ENCODE measurements around the gene CNTN3.

Gene CNTN3
- 0 reads per million in 4 experiments for total RNA-seq

DNA sequence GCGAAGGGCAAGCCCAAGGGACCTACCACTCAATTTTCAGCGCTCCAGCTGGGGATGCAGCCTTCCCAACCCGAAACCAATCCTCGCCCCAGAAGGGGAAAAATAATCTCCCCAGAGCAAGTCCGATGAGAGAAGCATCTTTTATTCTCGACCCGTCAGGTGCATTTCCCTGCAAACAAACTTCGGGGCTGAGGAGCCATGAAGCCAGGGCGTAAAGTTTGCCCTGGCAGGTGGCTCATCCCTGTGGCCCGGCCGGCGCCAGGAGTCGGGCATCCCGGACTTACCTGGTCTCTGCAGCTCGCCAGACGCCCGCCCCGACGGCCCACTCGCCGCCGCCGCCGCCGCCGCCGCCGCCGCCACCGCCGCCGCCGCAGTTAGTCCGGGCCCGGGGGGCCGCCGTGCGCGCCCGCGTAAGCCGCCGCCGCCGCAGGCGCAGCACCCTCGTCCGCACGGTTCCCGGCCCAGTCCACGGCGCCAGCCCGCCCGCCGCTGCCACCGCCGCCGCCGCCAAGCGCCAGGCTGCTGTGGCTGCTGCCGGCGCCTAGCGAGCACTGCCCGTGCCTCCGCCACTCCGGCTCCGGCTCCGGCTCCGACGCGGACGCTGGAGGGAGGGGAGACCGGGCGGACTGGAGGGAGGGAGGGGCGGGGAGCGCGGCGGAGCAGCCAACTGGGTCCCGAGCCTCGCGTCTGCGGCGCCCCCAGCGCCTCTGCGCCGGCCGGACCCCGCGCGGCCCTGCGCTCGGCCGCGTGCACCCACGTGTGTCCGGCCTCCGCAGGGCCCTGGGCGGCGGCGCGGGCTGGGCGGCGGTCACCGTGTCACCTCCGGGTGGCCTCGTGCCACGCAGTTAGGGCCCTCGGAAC lies at the start of gene CNTN3:
Gene CNTN3, minus strand, starts transcription at position 553 of the 861 bp plus-strand sequence. CDS start 93,547 bp downstream, outside the sequence.
- no peak for DNase-seq

DNA sequence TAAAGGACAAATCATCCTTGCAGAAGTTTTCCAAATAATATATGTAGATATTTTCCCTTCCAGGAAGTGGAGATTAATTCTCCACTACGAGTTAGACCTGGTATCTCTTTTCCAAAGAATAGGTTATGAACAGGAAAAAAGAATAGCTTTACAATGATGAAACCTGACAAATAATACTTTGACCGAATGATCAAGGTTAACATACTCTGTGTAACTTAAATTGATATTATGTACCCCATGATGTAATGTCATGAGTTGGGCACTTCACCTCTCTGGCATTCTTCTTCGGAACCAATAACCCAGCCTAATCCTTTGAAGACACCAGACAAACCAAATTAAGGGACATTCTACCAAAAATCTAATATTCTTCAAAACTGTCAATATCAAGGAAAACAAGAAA lies 48.7 kb upstream of the CNTN3 start:
- DNase-seq: no peak

DNA sequence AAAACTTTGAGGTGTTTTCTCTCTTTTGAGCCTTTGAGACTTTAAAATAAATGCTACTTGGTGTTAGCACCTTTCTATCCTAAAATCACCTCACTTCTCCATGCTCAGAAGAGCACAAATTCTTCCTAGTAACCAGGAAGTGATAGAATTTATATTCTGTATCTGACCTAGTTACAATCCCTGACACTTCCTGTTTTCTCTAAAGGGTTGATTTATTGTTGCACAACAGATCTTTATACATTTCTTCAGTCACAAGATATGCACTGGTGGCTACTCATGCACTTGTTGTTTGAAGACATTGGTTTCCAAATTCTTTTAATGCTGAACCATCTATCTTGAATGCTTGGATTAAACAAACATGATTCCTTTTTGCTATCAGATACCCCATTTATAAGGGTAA lies 47.2 kb upstream of the CNTN3 start:
- no peak for DNase-seq

DNA sequence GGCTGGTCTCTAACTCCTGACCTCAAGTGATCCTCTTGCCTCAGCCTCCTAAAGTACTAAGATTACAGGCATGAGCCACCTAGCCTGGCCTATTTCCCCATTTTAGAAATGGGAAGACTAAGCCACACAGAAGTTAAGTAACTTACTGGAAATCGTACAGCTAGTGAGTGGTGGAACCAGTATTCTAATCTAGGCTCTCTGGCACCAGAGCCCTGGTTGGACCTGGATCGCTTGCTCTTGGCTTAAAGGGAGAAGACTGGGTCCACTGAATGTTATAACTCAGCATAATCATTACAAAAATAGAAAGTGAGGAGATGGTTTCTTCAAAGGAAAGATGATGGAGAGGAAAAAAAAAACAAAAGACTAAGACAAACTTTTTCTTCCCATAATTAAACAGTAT lies 37.4 kb upstream of the CNTN3 start:
- DNase-seq: no peak

DNA sequence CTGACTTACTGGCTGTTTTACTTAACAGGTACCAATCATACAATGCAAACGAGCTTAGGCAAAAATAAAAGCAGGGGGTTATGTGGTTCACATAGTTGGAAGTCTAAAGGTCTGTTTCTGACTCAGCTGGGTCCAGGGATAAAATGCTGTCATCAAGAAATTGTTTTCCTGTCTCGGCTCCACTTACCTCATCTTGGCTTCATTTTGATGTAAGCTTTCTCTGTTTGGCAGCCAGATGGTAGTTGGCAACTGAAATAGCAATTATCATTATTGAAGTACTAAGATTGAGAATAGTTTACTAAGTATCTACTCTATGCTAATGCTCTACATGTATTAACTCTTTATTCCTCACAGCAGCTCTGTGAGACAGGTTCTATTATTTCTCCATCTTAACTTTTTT lies 36.8 kb upstream of the CNTN3 start:
- DNase-seq: no peak

DNA sequence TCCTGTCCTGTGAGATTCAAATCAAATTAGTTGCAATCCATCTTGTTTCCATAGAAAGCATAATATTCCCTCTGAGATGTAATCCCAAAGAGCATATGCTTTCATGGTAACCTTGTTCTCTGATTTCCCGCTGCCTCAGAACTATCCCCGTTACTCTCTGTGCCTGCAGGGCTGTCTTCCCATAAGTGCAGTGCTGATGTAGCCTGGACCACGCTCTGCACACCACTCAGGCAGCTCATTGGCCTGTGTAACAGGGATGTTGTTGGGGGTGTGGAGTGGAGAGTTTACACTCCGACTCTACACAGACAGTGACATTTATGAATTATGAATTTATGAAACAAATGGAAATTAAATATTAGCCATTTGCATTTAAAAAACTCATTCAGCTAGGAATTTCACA lies 33.6 kb upstream of the CNTN3 start:
- DNase-seq: no peak

DNA sequence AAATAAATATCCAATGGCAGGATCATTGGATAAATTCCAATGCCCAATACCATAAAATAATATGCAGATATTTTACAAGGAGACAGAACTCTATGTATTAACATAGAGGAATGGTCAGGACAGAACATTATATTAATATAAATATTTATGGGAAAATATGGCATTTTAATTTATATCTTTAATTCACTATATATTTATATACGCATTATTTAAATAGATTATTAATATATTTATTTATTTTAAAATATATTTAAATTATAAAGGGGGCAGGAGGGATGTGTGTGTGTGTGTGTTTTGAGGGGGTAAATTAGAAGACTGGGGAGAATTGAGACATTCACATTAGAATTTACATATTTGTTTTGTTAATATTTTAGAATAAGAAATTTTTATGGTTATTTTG lies 31.6 kb upstream of the CNTN3 start:
- DNase-seq: no peak

DNA sequence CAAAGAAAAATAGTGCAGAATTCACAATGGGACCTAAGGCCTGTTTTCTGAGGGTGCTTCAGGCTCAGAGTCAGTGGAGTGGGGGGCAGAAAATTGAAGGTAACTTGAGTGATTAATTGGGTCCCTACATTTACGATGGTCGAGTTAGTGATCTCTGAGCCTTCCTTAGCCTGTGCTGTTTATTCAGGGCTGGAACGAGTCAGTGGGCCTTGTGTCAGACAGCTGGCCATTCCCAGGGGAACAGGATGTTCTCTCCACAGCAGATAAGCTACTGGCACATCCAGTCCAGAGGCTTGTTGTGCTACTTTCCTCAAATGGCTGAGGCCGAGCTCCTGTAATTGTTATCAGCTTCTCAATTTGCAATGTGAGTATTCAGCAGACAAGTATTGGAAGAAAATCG lies 29.2 kb upstream of the CNTN3 start:
- DNase-seq: no peak

DNA sequence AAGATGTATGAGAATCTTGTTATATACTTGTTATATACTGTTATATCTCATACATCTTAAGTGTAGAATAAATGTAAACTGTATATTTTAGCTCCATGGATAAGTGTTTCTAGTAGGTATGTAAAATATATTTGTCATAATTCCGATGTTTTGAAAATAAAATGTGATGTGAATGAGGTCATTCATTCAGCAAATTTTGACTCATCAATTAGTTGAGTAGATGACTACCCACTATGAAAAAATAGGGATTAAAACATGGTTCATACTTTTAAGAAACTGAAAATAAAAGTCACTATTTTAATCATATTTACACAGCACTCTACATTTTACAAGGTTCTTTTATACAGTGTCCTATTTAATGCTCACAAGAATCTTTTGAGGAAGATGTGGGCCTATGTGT lies 28.4 kb upstream of the CNTN3 start:
- DNase-seq: no peak

DNA sequence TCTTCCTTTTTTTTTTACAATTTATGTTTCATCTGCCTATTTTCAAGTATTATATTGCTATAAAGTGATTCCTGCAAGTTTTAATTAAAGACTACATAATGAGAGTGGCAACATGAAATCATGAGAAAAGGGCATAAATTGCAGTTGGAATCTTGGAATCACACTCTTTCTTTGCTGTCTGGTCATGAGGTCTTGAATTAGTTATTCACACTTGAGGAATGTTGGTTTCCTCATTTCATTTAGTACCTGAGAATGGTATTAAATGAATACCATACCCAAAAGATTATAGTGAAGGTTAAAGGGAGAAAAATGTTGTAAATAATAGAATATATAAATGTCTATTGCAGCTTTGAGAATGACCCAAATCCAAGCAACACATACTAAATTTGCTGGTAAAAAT lies 25.8 kb upstream of the CNTN3 start:
- no peak for DNase-seq

DNA sequence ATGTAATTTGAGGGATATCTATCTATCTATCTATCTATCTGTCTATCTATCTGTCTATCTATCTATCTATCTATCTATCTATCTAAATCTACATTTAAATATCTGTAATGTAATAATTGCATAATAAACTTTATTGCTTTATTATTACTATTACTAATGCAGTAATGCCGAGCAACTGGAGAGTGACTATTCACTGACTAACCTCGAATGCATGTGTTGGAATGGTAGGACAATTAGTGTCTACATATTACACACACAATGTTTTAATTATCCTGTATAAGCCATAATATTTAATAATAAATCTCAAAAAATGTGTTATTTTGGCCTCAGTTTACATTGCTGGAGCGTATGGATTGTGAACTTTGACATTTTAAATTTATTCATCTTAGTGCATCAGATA lies 25.2 kb upstream of the CNTN3 start:
- no peak for DNase-seq

DNA sequence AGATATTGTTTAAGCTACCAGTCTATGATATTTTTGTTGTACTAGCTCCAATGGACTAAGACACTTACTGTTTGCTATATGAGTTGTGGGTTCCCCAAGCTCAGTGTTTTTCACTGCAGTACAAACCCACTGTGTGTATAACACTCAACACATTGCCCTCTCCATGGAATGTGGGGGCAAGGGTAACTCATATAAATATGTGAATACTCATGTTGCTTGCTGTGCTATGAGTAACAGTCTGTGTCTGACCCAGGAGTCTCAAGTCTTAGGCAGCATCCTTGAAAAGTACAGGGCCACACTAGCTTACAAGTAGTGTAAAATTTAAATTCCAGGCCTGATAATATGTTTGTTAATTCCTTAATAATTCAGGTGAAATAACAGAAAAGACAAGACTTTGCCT lies 22.5 kb upstream of the CNTN3 start:
- DNase-seq: no peak

DNA sequence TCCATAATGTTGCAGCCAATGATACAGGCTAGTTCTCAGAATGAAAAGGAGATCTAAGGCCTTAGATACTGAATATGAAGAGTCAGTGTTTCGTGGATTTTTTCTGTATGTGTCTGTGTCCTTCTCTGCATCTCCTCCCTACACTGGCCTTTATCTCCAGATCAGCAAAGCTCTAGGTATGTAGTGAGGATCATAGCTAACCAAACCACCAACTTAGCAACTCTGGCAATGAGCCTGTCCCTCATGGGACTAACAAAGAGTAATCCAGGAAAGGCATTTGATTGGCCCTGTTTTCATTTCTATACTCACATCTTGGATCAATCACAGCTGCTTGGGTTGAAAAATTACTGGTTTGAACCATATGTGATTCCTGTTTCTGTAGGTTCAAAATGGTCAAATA lies 18.6 kb upstream of the CNTN3 start:
- no peak for DNase-seq

DNA sequence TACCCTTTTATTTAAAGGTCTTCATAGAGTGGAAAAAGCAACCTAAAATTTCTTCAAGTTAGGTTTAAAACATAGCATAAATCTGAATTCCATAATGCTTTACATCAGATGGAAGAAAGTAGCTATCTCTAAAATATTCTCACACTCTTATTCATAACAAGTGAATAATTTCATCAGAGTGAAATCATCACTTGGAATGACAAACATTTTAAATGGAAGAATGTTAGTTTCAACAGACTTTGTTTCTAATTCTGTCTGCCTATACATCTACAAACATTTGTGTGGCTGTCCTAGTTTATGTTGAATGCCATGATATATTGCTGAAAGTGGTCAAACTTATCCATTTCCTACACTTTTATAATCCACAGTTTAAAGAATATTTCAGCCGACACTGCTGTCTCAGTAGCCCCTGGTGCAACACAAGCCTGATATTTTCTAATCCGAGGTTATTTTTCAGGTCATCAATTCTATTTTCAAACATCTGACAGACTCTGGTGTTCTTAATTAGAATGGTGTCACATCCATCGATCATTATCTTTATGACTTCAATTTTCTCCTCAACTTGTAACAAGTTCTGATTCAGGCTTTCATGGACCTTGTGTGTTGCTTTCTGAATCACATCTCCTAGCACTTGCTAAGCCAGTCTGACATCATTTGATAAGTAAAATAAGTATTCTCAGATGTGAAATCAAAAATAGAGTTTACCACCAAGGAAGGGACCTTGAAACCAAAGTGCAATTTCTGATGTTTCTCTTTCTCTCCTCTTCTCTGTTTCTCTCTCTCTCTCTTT lies 17.1 kb upstream of the CNTN3 start:
- no peak for DNase-seq

DNA sequence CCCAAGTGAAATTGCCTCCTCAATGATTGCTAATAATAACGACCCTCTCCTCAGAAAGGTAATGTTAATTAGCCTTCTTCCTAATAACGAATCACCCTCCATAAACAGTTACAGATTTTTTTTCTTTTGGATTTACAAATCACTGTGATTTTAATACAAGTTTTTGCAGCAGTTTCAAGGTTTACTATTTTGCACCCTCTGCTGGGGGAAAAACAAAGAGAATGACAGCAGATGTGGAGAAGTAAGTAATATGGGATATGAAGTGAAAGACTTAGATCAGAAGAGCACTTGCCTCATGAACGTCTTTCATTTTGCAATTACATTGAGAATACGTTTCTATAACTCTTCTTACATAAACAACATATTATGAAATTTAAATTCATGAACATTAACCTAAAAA lies 16.1 kb upstream of the CNTN3 start:
- no peak for DNase-seq

DNA sequence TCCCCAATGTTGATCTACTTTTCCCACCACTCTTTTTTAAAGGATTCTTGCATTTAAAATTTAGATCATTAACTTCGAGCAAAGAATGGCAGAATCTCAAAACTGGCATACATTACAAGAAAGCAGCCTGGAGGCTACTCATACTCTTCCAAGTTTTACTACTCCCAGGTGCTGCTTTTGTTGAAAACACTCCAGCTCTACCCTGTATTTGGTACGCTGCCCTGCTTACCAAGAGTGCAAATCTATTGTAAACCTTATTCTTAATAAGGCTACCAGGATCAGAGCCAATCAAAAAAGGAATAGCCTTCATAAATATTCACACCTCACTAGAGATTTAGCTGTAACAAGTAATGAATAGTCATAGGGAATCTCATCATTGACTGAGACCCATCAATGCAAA lies 11.6 kb upstream of the CNTN3 start:
- no peak for DNase-seq

DNA sequence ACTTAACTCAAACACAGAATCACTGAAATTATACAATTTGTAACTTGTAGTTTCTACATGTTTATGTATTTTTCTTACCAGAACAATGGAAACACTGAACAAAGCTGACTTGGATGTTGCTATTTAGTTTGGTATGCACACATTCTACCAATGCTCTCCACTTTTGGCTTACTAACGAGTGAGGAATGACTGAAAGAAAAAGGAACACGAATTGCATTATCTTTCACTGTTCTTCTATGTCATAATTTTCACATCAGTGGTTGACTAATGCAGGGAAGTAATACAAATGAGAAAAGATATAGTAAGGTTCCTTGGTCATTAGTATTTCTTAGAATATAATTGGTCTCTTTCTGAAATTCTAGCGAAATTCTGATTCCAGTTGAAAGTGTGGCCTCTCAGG lies 9.8 kb upstream of the CNTN3 start:
- DNase-seq: no peak

DNA sequence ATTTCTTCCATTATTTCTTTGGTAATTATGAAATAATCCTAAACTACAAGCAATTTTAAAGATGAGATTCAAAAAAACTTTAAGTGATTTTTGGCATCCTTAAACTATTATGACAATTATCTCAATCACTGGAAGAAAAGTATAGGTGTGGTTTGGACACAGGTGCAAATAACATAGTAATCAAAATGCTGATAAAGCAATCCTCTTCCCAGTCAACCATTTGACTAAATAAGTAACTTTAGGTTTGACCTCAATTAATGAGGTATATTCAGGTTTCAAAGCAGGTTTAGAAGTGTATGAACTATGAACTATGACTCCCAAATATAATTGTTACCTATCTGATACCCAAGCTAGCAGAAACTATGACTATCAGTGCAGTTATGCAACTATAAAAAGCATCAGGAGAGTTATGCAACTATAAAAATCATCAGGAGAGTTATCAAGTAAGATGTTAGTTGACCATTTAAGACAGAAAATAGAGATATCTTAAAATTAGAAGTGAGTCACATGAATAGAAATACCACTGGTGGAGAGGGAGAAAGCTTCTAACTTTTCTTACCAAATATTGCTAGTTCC lies 8.9 kb upstream of the CNTN3 start:
- no peak for DNase-seq

DNA sequence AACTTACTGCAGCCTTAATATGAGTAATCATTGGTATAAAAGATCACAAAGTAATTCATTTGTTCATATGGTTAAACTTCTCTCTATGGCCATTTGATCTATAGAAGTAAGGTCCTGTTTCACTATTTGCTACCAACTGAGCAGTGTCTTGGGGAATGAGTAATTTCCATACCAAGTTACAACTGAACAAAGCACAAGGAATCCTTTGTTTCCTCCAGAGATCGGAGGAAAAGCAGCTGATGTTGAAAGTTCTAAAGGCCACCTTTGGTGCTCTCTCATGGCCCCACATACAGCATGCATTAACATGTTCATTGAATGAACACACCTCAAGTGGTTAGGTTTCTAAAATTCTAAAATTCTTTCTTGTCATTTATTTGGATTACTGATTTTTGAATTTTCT lies 7.1 kb upstream of the CNTN3 start:
- no peak for DNase-seq

DNA sequence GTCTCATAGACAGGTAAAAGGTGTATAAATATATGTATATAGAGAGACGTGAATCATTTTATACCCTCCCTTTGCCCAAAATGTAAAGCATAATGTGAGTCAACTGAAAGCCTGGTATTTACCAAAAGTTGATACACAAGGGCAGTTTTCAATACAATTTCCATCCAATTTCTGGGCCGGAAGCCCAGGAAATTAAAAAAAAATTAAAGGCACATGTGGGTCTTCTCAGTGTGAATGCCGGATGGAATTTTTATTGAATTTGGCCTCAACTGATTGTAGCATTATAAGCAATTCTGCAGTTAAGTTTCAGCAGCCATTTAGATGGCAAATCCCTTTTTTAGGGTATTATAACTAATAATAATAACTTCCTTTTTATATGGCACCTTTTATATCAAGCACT lies 3.3 kb upstream of the CNTN3 start:
- no peak for DNase-seq

DNA sequence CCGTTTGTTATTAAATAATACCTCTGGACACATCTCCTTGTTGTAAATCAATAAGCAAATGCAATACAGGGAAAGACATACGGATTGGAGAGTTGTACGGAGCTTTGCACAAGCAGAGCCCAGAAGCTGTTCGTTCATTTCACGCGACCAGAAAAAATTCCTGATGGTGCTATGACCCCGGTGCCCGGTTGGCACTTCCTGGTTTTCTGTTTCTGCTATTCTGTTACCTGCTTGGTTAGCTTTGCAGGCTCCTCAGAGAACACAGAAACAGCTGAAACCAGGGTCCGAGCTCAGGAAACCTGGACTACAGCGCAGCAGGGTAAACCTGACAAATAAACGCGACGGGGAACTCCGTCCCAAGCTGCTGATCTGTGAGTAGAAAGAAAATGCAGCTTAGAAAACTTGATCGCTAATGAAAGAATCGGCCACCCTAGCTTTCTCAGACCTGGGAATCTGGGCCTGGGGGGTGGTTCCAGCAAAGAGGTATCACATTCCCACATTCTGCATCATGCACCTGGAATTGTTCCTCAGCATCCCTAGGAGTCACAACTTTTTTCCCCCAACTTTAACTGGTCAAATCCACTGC lies 845 bp downstream of the CNTN3 start:
- no peak for DNase-seq

DNA sequence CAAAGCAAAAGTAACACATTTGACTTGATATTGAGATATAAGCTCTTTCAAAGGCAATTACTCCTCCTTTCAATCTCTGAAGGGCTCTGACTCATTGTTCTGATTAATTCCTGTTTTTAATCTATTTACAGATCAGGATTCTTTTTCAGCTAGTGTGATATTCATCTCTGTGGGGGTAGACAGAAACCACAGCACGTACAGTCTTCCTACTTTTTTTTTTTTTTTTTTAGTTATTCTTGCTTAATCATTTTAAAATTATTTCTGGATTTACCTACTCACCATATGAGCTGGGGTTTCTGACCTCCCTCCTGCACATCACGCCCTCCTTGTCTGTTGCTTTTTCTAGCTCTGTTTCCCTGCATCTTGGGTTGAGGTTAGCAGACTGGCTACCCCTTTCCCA lies 1.4 kb downstream of the CNTN3 start:
- no peak for DNase-seq

DNA sequence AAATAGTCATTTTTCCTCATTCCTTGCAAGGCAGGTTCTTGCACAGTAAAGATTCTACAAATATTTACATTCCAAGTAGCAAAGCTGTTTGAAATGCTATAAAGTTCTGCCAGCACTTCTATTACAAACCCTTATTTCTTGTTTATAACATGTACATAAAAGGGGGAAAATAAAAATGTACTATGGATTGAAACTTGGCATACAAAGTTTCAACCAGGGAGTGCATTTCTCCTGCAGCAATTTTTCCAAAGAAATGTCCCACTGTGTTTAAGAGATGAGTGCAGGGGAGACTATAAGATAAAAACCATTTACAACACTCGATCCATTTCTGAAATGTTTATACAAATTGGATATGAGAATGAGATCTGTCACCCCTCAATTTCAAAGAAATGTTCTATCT lies 3.3 kb downstream of the CNTN3 start:
- no peak for DNase-seq

DNA sequence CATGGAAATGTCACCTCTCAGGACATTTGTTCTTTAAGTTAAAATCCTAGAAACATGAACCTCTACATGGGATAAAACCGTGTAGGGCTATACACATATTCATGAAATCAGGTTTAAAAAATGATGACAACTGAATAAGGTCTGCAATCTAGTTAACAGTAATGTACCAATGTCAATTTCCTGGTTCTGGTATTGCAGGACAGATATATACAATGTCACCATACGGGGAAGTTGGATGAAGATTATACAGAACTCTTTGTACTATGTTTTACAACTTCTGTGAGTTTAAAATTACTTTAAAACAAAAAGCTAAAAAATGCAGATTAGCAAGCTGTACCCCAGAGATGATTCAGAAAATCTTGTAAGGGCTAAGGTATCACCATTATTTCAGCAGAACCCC lies 6.7 kb downstream of the CNTN3 start:
- no peak for DNase-seq

Data from effector CD8-positive, alpha-beta T cell (primary cell).